Activated B cell treated with CpG ODN at 0.5 μM for 24 hours (primary cell): Measurements from ENCODE around the gene TRAP1. TPM values are rescaled to one million over a fixed set of nuclear protein-coding genes. Genes with fewer than 3 reads are reported as not detected.

Experiments used
- ATAC-seq: fragments of 200-7000 bp; cut with Tn5 transposase; one replicate; pipeline ENCODE4 v1.10.0; 2021; ENCODE audit warnings: low read depth, mild to moderate bottlenecking, moderate library complexity
- CTCF ChIA-PET: fragments of 350-600 bp; sonication (Branson Sonifier 250); formaldehyde crosslinking; loops from one replicate; lab custom pipeline; 2021; ENCODE audit warnings: antibody characterized with exemption; lab: Charles Lee
- POLR2A ChIA-PET: fragments of 350-600 bp; sonication (Branson Sonifier 250); formaldehyde crosslinking; loops from one replicate; lab custom pipeline; 2021; ENCODE audit warnings: antibody characterized with exemption; lab: Charles Lee
- DNase-seq: peaks from one replicate; pipeline ENCODE4 v3.0.0; 2022
- H3K27ac Mint-ChIP-seq: one replicate; pipeline ENCODE4 v1.8.0; 2020; ENCODE audit warnings: mixed read lengths
- H3K27me3 Mint-ChIP-seq: one replicate; pipeline ENCODE4 v1.8.0; 2021; ENCODE audit warnings: mixed read lengths
- H3K36me3 Mint-ChIP-seq: one replicate; pipeline ENCODE4 v1.8.0; 2021; ENCODE audit warnings: low read depth, mixed read lengths
- H3K4me1 Mint-ChIP-seq: one replicate; pipeline ENCODE4 v1.8.0; 2021; ENCODE audit warnings: mixed read lengths
- H3K4me3 Mint-ChIP-seq: one replicate; pipeline ENCODE4 v1.8.0; 2020; ENCODE audit warnings: mild to moderate bottlenecking, mixed read lengths
- H3K9me3 Mint-ChIP-seq: one replicate; pipeline ENCODE4 v1.8.0; 2020; ENCODE audit warnings: mixed read lengths
- CTCF ChIP-seq: fragments of 200-600 bp; IDR thresholded peaks from one replicate; pipeline ENCODE4 v1.8.0; 2022; ENCODE audit warnings: antibody characterized with exemption, mild to moderate bottlenecking
- intact Hi-C: fragments of 100-400 bp; cut with micrococcal nuclease; formaldehyde crosslinking; loops from one replicate; pipeline ENCODE4 v1.15.1; 2024
- total RNA-seq: library from RNA; stranded (reverse); gene quantifications from 2 replicates; pipeline ENCODE4 v1.2.3, GENCODE V29; 2022

TRAP1 gene
- total RNA-seq, 1 donor from 2014 or later = 82.2 TPM

GRCh38 chr16:3739636-3740035 is 22.3 kb upstream of the TRAP1 start:
- POLR2A ChIA-PET = no interaction called here
- no peak for TF ChIP-seq CTCF
- no peak overlapping the region for H3K27ac Mint-ChIP-seq
- DNase-seq (no peak), ATAC-seq (no peak)
- H3K36me3 Mint-ChIP-seq = peaks cover 94% of the 10 kb centered on the region
- no peaks in the 10 kb centered on the region for H3K27me3 Mint-ChIP-seq
- H3K9me3 Mint-ChIP-seq = no peaks in the 10 kb centered on the region
- intact Hi-C loops = no loop called here
- H3K4me3 Mint-ChIP-seq = no peak overlapping the region
- H3K4me1 Mint-ChIP-seq = no peaks in the 10 kb centered on the region
- CTCF ChIA-PET = no interaction called here

- Mint-ChIP-seq H3K36me3 (peaks cover 92% of the 10 kb centered on the region), H3K4me1 (no peaks in the 10 kb centered on the region), H3K27ac (no peak overlapping the region), H3K9me3 (no peaks in the 10 kb centered on the region), H3K4me3 (no peak overlapping the region), H3K27me3 (no peaks in the 10 kb centered on the region)
- DNase-seq = no peak
- intact Hi-C loops = no loop called here
- no peak for TF ChIP-seq CTCF
- ATAC-seq = no peak
- ChIA-PET POLR2A (no interaction called here), CTCF (no interaction called here)
These were observed 21.2 kb upstream of the TRAP1 start for GRCh38 chr16:3738541-3738940.

DNA sequence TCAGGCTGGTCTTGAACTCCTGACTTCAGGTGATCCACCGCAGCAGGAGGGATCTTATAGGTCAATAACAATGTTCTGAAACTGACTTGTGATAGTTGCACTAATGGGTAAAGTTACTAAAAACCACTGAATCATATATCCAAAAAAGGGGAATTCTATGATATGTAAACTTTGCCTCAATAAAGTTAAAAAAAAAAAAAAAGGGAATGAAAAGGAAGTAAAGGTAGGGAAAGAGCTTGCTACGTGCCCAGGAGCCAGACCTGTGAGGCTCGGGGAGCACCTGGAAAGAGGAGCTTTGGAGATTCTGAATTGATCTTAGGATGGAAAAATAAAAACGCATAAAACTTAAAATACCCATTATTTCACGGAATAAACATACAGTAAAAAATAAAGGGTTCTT is 20.8 kb upstream of the TRAP1 start:
- H3K27ac Mint-ChIP-seq = no peak overlapping the region
- POLR2A ChIA-PET = no interaction called here
- intact Hi-C loops = no loop called here

GRCh38 chr16:3737181-3737580 is 19.9 kb upstream of the TRAP1 start:
- Mint-ChIP-seq H3K27ac (no peak overlapping the region), H3K4me1 (no peaks in the 10 kb centered on the region), H3K36me3 (peaks cover 92% of the 10 kb centered on the region), H3K9me3 (no peaks in the 10 kb centered on the region), H3K4me3 (no peak overlapping the region), H3K27me3 (no peaks in the 10 kb centered on the region)
- POLR2A ChIA-PET = interaction anchor here (1.5 kb wide), 1 partner anchor 20 kb away, joined by 3 read pairs; the partner anchor contains the start of gene TRAP1
- DNase-seq = no peak
- intact Hi-C loops = no loop called here
- CTCF ChIA-PET = no interaction called here
- no peak for ATAC-seq
- no peak for TF ChIP-seq CTCF

More for the DNA sequence above, 20.8 kb upstream of the TRAP1 start:
- ATAC-seq = no peak
- no peak overlapping the region for H3K4me3 Mint-ChIP-seq
- H3K4me1 Mint-ChIP-seq = no peaks in the 10 kb centered on the region
- CTCF ChIA-PET = no interaction called here
- H3K36me3 Mint-ChIP-seq = peaks cover 92% of the 10 kb centered on the region
- H3K9me3 Mint-ChIP-seq = no peaks in the 10 kb centered on the region
- H3K27me3 Mint-ChIP-seq = no peaks in the 10 kb centered on the region
- no peak for DNase-seq
- no peak for TF ChIP-seq CTCF

DNA sequence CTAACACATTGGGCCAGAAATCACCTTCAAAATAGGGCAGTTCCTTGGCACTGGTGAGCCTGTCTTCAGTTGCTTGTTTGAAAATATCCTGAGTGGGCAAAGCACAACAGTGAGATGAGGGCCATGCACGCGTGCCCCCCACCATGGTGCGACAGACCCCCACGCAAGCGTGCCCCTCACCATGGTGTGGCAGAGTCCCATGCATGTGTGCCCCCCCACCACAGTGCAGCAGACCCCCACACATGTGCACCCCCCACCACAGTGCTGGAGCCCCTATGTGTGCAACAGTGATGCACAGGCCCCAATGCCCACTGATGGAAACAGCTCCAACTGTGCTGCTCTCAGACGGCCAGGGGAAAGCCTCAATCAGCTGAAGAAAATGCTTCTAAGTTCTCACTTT is 18.8 kb upstream of the TRAP1 start:
- CTCF ChIA-PET = no interaction called here
- ATAC-seq (no peak), DNase-seq (no peak)
- intact Hi-C loops = no loop called here
- no peak for TF ChIP-seq CTCF
- Mint-ChIP-seq H3K9me3 (no peaks in the 10 kb centered on the region), H3K27ac (no peak overlapping the region), H3K4me1 (no peaks in the 10 kb centered on the region), H3K36me3 (peaks cover 93% of the 10 kb centered on the region), H3K4me3 (no peak overlapping the region), H3K27me3 (no peaks in the 10 kb centered on the region)
- POLR2A ChIA-PET = interaction anchor here (1.5 kb wide), 1 partner anchor 19 kb away, joined by 3 read pairs; the partner anchor contains the start of gene TRAP1
